ENCODE measurements around the gene CTRB2.

Gene CTRB2

GRCh38 chr16:75206749-75207451 is at the start of gene CTRB2:
CTRB2 (minus strand) TSS chr16:75207161; CDS start chr16:75207141, 20 bp downstream.
- no peak within 1 kb of the TSS for H3K27ac Mint-ChIP-seq (ENCODE audit: low read depth)
- H3K4me3 Mint-ChIP-seq = no peak within 1 kb of the TSS
- H3K4me1 Mint-ChIP-seq = no peaks in the 10 kb centered on the region
- no peaks in the 10 kb centered on the region for H3K9me3 Mint-ChIP-seq
- no peaks in the 10 kb centered on the region for H3K36me3 Mint-ChIP-seq (ENCODE audit: insufficient read depth)
- ATAC-seq (replicated peaks; ENCODE audit: extremely low read depth, poor library complexity, severe bottlenecking) (no peak), DNase-seq (ENCODE audit: low spot score in 2 of 2) (no peak)
- H3K27me3 Mint-ChIP-seq = no peaks in the 10 kb centered on the region

GRCh38 chr16:75256059-75256571 is 49.2 kb upstream of the CTRB2 start:
- Mint-ChIP-seq H3K27ac (ENCODE audit: low read depth) (no peak overlapping the region), H3K9me3 (no peaks in the 10 kb centered on the region), H3K4me3 (no peak overlapping the region), H3K4me1 (no peaks in the 10 kb centered on the region), H3K36me3 (ENCODE audit: insufficient read depth) (no peaks in the 10 kb centered on the region), H3K27me3 (peaks cover 59% of the 10 kb centered on the region)
- DNase-seq (ENCODE audit: low spot score in 2 of 2) = no peak
- no peak for ATAC-seq (replicated peaks; ENCODE audit: extremely low read depth, poor library complexity, severe bottlenecking)

- peaks cover 71% of the 10 kb centered on the region for H3K27me3 Mint-ChIP-seq
- H3K4me3 Mint-ChIP-seq = no peak overlapping the region
- H3K36me3 Mint-ChIP-seq (ENCODE audit: insufficient read depth) = no peaks in the 10 kb centered on the region
- no peaks in the 10 kb centered on the region for H3K9me3 Mint-ChIP-seq
- H3K4me1 Mint-ChIP-seq = no peaks in the 10 kb centered on the region
- ATAC-seq (replicated peaks; ENCODE audit: extremely low read depth, poor library complexity, severe bottlenecking) (no peak), DNase-seq (ENCODE audit: low spot score in 2 of 2) (no peak)
- H3K27ac Mint-ChIP-seq (ENCODE audit: low read depth) = no peak overlapping the region
Measured at GRCh38 chr16:75254359-75254837, 47.4 kb upstream of the CTRB2 start.

GRCh38 chr16:75252946-75253911 is 46.3 kb upstream of the CTRB2 start:
- ATAC-seq (replicated peaks; ENCODE audit: extremely low read depth, poor library complexity, severe bottlenecking) (no peak), DNase-seq (ENCODE audit: low spot score in 2 of 2) (no peak)
- Mint-ChIP-seq H3K27me3 (peaks cover 79% of the 10 kb centered on the region), H3K27ac (ENCODE audit: low read depth) (no peak overlapping the region), H3K36me3 (ENCODE audit: insufficient read depth) (no peaks in the 10 kb centered on the region), H3K9me3 (no peaks in the 10 kb centered on the region), H3K4me1 (peaks cover 4% of the 10 kb centered on the region), H3K4me3 (no peak overlapping the region)

DNA sequence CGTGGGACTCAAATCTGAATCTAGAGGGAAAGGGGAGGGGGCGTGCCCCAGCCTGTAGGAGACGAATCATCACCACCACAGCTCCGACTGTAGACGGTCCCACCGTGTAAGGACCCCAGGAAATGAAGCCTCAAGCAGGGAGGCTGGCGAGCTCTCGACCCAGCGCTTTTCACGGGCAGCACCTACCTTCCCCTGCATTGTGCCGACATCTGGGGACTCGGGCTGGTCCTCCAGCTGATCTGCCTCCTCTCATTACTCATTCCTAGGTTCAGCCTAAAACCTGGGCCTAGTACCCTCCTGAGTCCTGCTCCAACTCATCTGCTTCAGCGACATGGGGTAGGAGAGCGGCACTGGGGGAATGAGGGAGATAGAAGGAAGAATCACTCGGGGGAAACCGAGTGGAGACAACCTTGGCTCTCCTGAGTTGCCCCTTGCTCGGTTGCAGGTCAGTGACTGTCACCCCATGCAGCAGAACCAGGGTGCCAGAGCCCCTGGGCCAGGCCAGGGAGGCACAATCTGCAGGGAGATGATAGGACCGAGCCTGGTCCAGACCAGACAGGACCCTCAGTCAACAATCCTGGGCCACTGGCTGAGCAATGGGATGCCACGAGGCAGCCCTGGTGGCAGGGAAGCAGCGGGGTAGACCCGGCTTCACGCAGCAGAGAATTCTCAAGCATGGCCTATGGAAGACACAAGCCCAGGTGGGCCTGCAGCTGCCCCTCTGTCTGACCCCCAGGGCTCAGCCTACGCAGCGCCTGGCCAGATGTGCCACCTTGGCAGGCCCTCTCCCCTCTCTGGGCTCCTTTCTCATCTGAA is 45.3 kb upstream of the CTRB2 start:
- H3K36me3 Mint-ChIP-seq (ENCODE audit: insufficient read depth) = no peaks in the 10 kb centered on the region
- H3K9me3 Mint-ChIP-seq = no peaks in the 10 kb centered on the region
- H3K27me3 Mint-ChIP-seq = peaks cover 79% of the 10 kb centered on the region
- ATAC-seq (replicated peaks; ENCODE audit: extremely low read depth, poor library complexity, severe bottlenecking) (no peak), DNase-seq (ENCODE audit: low spot score in 2 of 2) (no peak)
- peaks cover 6% of the 10 kb centered on the region for H3K4me1 Mint-ChIP-seq
- H3K4me3 Mint-ChIP-seq = peak overlapping the region; percentile 66
- no peak overlapping the region for H3K27ac Mint-ChIP-seq (ENCODE audit: low read depth)

DNA sequence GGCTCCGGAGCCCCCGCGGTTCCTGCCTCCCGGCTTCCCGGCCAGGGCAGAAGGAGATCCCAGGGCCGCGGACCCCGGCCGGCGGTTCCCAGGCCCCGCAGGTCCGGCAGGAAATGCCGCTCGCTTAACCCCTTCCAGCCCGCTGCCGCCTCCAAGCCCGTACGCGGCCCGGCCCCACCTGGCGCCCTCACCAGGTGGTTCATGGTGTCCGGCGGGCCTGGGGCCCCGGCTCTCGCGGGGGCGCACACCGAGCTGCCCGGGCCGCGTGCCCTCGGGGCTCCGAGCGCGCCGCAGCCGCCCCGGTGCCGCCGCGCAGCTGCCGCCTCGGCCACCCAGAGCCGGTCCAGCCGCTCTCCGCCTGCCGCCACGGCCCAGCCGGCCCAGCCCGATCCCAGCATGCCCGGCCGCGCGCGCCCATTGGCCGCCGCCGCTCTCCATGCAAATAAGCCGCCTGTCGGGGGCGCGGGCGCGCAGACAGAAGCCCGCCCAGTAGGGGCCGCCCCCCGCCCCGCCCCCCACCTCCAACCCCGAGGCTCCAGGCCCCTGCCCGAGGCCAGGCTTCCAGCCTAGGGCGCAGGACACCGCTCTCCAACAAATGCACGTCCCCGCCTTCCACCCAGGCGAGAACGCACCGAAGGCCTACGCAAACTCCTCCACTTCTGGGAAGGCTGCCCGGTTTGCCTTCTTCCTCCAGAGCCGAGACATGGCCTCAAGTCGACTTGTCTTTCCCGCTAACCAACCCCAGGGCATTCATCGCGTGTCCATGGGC is 44.5 kb upstream of the CTRB2 start, which contains the start of gene BCAR1:
Gene BCAR1, minus strand, starts transcription at position 345 of the 769 bp plus-strand sequence. Its CDS starts 142 bp downstream, at position 203.
- peak within 1 kb of the TSS; percentile 66 for H3K4me3 Mint-ChIP-seq
- no peak within 1 kb of the TSS for H3K27ac Mint-ChIP-seq (ENCODE audit: low read depth)
- no peaks in the 10 kb centered on the region for H3K9me3 Mint-ChIP-seq
- H3K4me1 Mint-ChIP-seq = peaks cover 6% of the 10 kb centered on the region
- no peak for ATAC-seq (replicated peaks; ENCODE audit: extremely low read depth, poor library complexity, severe bottlenecking)
- no peaks in the 10 kb centered on the region for H3K36me3 Mint-ChIP-seq (ENCODE audit: insufficient read depth)
- peaks cover 83% of the 10 kb centered on the region for H3K27me3 Mint-ChIP-seq
- DNase-seq (ENCODE audit: low spot score in 2 of 2) = no peak

DNA sequence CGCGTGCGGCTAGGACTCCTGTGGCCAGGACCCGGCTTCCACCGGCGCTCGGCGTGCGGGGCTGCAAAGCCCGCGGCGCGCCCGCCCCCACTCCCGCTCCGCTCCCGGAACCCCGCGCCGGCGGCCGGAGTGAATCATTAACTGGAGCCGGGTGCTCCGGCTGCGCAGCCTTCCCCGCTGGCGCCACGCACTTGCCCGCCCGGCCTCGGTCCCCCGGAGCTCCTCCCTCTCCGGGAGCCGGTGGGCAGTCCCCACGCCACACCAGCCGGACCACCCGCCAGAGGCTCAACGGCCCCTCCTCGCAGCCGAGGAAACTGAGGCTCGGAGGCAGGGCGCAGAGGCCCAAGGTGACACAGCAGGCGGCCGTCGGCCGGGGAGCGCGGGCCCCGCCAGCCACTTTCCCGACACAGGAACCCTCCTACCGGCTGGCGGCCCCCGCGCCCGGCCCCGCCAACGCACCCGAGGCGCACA is 43.9 kb upstream of the CTRB2 start:
- H3K4me3 Mint-ChIP-seq = no peak overlapping the region
- DNase-seq (ENCODE audit: low spot score in 2 of 2) (no peak), ATAC-seq (replicated peaks; ENCODE audit: extremely low read depth, poor library complexity, severe bottlenecking) (no peak)
- no peaks in the 10 kb centered on the region for H3K36me3 Mint-ChIP-seq (ENCODE audit: insufficient read depth)
- H3K27me3 Mint-ChIP-seq = peaks cover 89% of the 10 kb centered on the region
- peaks cover 6% of the 10 kb centered on the region for H3K4me1 Mint-ChIP-seq
- H3K27ac Mint-ChIP-seq (ENCODE audit: low read depth) = no peak overlapping the region
- H3K9me3 Mint-ChIP-seq = no peaks in the 10 kb centered on the region

DNA sequence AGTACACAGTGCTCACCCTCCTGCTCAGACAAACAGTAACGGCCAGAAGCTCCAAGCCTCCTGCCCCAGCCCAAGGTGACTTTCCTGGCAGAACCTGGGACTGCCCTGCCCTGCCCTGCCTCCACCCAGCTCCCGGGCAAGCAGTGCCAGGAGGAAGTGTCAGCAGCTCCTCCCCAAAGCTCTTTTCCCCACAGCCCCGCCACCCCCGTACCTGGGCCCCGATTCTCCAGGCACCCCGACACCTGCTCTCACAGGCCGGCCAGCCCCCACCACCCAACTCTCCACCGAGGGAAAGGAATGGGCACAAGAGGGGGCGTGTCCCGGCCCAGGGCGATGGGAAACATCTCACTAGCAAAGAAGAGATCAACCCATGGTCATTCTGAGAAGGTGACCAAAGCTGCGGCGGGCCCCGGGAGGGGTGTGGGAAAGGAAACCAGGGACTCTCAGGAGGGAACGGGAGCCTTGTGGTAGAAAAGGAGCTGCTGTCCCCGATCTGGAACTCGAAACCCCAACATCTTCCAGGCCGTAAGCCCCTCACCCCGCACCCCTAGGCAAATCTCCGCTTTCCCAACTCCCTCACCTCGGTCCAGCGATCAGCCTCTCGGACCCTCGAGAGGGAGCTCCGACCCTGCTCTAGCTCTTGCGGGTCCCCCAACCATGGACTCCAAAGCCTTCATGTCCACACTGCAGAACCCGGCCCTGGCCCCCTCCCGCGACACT is 43.3 kb upstream of the CTRB2 start:
- Mint-ChIP-seq H3K9me3 (no peaks in the 10 kb centered on the region), H3K4me3 (peak overlapping the region; percentile 18), H3K27me3 (peaks cover 87% of the 10 kb centered on the region), H3K27ac (ENCODE audit: low read depth) (no peak overlapping the region), H3K4me1 (peaks cover 6% of the 10 kb centered on the region), H3K36me3 (ENCODE audit: insufficient read depth) (no peaks in the 10 kb centered on the region)
- DNase-seq (ENCODE audit: low spot score in 2 of 2) (no peak), ATAC-seq (replicated peaks; ENCODE audit: extremely low read depth, poor library complexity, severe bottlenecking) (no peak)

GRCh38 chr16:75249441-75249840 is 42.5 kb upstream of the CTRB2 start:
- no peaks in the 10 kb centered on the region for H3K9me3 Mint-ChIP-seq
- H3K27me3 Mint-ChIP-seq = peaks cover 78% of the 10 kb centered on the region
- no peak overlapping the region for H3K4me3 Mint-ChIP-seq
- ATAC-seq (replicated peaks; ENCODE audit: extremely low read depth, poor library complexity, severe bottlenecking) = no peak
- no peak for DNase-seq (ENCODE audit: low spot score in 2 of 2)
- H3K27ac Mint-ChIP-seq (ENCODE audit: low read depth) = no peak overlapping the region
- H3K4me1 Mint-ChIP-seq = peaks cover 6% of the 10 kb centered on the region
- no peaks in the 10 kb centered on the region for H3K36me3 Mint-ChIP-seq (ENCODE audit: insufficient read depth)

GRCh38 chr16:75248536-75249380 is 41.8 kb upstream of the CTRB2 start:
- H3K36me3 Mint-ChIP-seq (ENCODE audit: insufficient read depth) = no peaks in the 10 kb centered on the region

More at GRCh38 chr16:75248536-75249380, 41.8 kb upstream of the CTRB2 start:
- no peak for DNase-seq (ENCODE audit: low spot score in 2 of 2)
- Mint-ChIP-seq H3K4me3 (no peak overlapping the region), H3K27ac (ENCODE audit: low read depth) (no peak overlapping the region), H3K9me3 (no peaks in the 10 kb centered on the region), H3K4me1 (peaks cover 6% of the 10 kb centered on the region), H3K27me3 (peaks cover 72% of the 10 kb centered on the region)
- no peak for ATAC-seq (replicated peaks; ENCODE audit: extremely low read depth, poor library complexity, severe bottlenecking)
